ENCODE data around the gene ZFYVE27.

The ZFYVE27 gene

GRCh38 chr10:97748116-97748515, 11.2 kb downstream of the ZFYVE27 start:
- no peak overlapping the region for H3K4me3 ChIP-seq (IDR thresholded peaks at IDR 0.05; ENCODE audit: insufficient read depth, low read depth, low read length)
- no peak overlapping the region for H3K9ac ChIP-seq
- H3K4me1 ChIP-seq (ENCODE audit: low read depth, poor library complexity, severe bottlenecking), result no peaks in the 10 kb centered on the region
- H3K36me3 ChIP-seq (ENCODE audit: insufficient read depth), result no peaks in the 10 kb centered on the region; the same call in 1 of the 2 replicates
- no peak for TF ChIP-seq CTCF (conservative IDR thresholded peaks at IDR 0.05; ENCODE audit: low read depth, low read length)
- no peak overlapping the region for H3K27ac ChIP-seq
- H3K4me2 ChIP-seq, result no peak overlapping the region
- H2AFZ ChIP-seq (ENCODE audit: low read depth), result no peak overlapping the region
- no peaks in the 10 kb centered on the region for H3K27me3 ChIP-seq (ENCODE audit: insufficient read depth, low read depth)
- 0 out of 2 replicates have a peak, but pooled peaks cover 2% of the 10 kb centered on the region for H3K79me2 ChIP-seq (ENCODE audit: insufficient read depth, low read depth)
- H4K20me1 ChIP-seq (ENCODE audit: insufficient read depth), result no peaks in the 10 kb centered on the region

- H3K4me1 ChIP-seq (ENCODE audit: low read depth, poor library complexity, severe bottlenecking), result no peaks in the 10 kb centered on the region
- H3K27ac ChIP-seq, result no peak overlapping the region
- H3K36me3 ChIP-seq (ENCODE audit: insufficient read depth), result no peaks in the 10 kb centered on the region
- H3K79me2 ChIP-seq (ENCODE audit: insufficient read depth, low read depth), result no peaks in the 10 kb centered on the region
- no peaks in the 10 kb centered on the region for H3K27me3 ChIP-seq (ENCODE audit: insufficient read depth, low read depth)
- no peak overlapping the region for H3K4me2 ChIP-seq
- no peaks in the 10 kb centered on the region for H4K20me1 ChIP-seq (ENCODE audit: insufficient read depth)
- TF ChIP-seq CTCF (conservative IDR thresholded peaks at IDR 0.05; ENCODE audit: low read depth, low read length), result no peak
- no peak overlapping the region for H3K9ac ChIP-seq
- H3K4me3 ChIP-seq (IDR thresholded peaks at IDR 0.05; ENCODE audit: insufficient read depth, low read depth, low read length), result no peak overlapping the region
- H2AFZ ChIP-seq (ENCODE audit: low read depth), result no peak overlapping the region
Observed at GRCh38 chr10:97752956-97753355, 16.0 kb downstream of the ZFYVE27 start.

- H3K4me3 ChIP-seq (IDR thresholded peaks at IDR 0.05; ENCODE audit: insufficient read depth, low read depth, low read length), result no peak overlapping the region
- no peak overlapping the region for H3K27ac ChIP-seq
- H3K4me2 ChIP-seq, result no peak overlapping the region
- H4K20me1 ChIP-seq (ENCODE audit: insufficient read depth), result no peaks in the 10 kb centered on the region
- H3K27me3 ChIP-seq (ENCODE audit: insufficient read depth, low read depth), result no peaks in the 10 kb centered on the region
- H3K4me1 ChIP-seq (ENCODE audit: low read depth, poor library complexity, severe bottlenecking), result no peaks in the 10 kb centered on the region
- no peak overlapping the region for H2AFZ ChIP-seq (ENCODE audit: low read depth)
- TF ChIP-seq CTCF (conservative IDR thresholded peaks at IDR 0.05; ENCODE audit: low read depth, low read length), result no peak
- no peaks in the 10 kb centered on the region for H3K36me3 ChIP-seq (ENCODE audit: insufficient read depth)
- no peak overlapping the region for H3K9ac ChIP-seq
- H3K79me2 ChIP-seq (ENCODE audit: insufficient read depth, low read depth), result no peaks in the 10 kb centered on the region
Observed at GRCh38 chr10:97754726-97755125, 17.8 kb downstream of the ZFYVE27 start.

- H3K36me3 ChIP-seq (ENCODE audit: insufficient read depth), result no peaks in the 10 kb centered on the region
Observed at GRCh38 chr10:97755718-97756117, 18.8 kb downstream of the ZFYVE27 start.

More at GRCh38 chr10:97755718-97756117, 18.8 kb downstream of the ZFYVE27 start:
- no peaks in the 10 kb centered on the region for H3K4me1 ChIP-seq (ENCODE audit: low read depth, poor library complexity, severe bottlenecking)
- no peaks in the 10 kb centered on the region for H3K27me3 ChIP-seq (ENCODE audit: insufficient read depth, low read depth)
- no peaks in the 10 kb centered on the region for H3K79me2 ChIP-seq (ENCODE audit: insufficient read depth, low read depth)
- no peak overlapping the region for H2AFZ ChIP-seq (ENCODE audit: low read depth)
- H3K27ac ChIP-seq, result no peak overlapping the region
- no peak for TF ChIP-seq CTCF (conservative IDR thresholded peaks at IDR 0.05; ENCODE audit: low read depth, low read length)
- H3K9ac ChIP-seq, result no peak overlapping the region
- no peak overlapping the region for H3K4me2 ChIP-seq
- no peak overlapping the region for H3K4me3 ChIP-seq (IDR thresholded peaks at IDR 0.05; ENCODE audit: insufficient read depth, low read depth, low read length)
- H4K20me1 ChIP-seq (ENCODE audit: insufficient read depth), result no peaks in the 10 kb centered on the region

Data from KMS-11 (cell line).